Mesodermal cell (in vitro differentiated cells): ENCODE data around the gene RPLP2.

Experiments
- H3K27ac ChIP-seq: 2 replicates; pipeline ENCODE4 v1.7.0; 2013; ENCODE audit warnings: mild to moderate bottlenecking, low read depth, low read length, moderate library complexity; ENCODE audit not compliant: severe bottlenecking
- H3K36me3 ChIP-seq: 2 replicates; pipeline ENCODE4 v1.7.1; 2013; ENCODE audit warnings: mild to moderate bottlenecking, low read length, moderate library complexity; ENCODE audit not compliant: control insufficient read depth, insufficient read depth
- H3K4me1 ChIP-seq: one replicate; pipeline ENCODE4 v1.7.1; 2013; ENCODE audit warnings: mild to moderate bottlenecking, low read length; ENCODE audit not compliant: insufficient read depth, control insufficient read depth, poor library complexity, severe bottlenecking
- H3K4me3 ChIP-seq: 2 replicates; pipeline ENCODE4 v1.7.0; 2013; ENCODE audit warnings: low read length, control low read depth, mild to moderate bottlenecking; ENCODE audit not compliant: insufficient read depth, poor library complexity, severe bottlenecking; ENCODE audit errors: extremely low read depth
- H3K9me3 ChIP-seq: 2 replicates; pipeline ENCODE4 v1.7.1; 2013; ENCODE audit warnings: mild to moderate bottlenecking, low read length, moderate library complexity; ENCODE audit not compliant: control insufficient read depth
- WGBS, 2 experiments: methylation state at CpG; one replicate each; pipeline ENCODE4 v1.1.5; 2013; ENCODE audit warnings: missing lambda C conversion rate in 2 of 2; ENCODE audit not compliant: insufficient coverage in 2 of 2; 5-methylcytosine and 5-hydroxymethylcytosine counted together

The RPLP2 gene

DNA sequence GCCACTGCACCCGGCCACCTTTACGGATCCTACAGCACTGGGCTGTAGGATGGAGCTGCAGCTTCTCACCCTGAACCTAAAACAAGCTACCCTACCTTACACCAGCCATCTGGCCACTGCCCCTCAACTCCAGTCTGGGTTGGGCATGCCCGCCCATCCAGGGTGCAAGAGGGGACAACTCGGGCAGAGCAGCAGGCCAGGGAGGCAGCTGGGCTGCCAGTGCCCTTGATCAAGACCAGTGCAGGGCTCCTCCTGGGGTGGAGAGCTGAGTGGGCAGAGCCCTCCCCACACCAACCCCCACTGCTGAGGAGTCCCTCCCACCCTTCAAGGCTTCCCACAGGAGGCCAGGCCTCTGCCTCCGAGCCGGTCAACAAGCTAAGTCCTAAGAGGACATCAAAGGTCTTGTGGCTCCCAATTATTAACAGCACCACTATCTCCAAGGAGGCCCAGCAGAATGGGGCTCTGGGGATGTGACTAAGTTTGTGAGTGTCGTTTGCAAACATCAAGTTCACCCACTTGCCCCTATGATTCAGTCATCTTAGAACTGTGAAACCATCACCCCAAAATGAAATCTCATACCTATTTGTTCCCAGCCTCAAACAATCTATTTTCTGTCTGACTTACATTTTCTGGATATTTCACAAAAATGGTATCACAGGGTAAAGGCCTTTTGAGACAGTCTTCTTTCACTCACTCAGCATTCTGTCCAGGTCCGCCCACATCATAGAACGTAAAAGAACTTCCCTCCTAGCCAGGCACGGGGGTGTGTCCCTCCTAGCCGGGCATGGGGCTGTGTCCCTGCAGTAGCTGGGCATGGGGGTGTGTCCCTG, 43.4 kb upstream of the RPLP2 start:
- Histone ChIP-seq H3K4me3 (no peak overlapping the region), H3K9me3 (no peaks in the 10 kb centered on the region), H3K4me1 (no peaks in the 10 kb centered on the region), H3K27ac (no peak overlapping the region), H3K36me3 (peaks cover 80% of the 10 kb centered on the region)
- 97 to 100% methylated on average over 4 to 6 of the region's 11 CpGs for WGBS, 2 experiments

DNA sequence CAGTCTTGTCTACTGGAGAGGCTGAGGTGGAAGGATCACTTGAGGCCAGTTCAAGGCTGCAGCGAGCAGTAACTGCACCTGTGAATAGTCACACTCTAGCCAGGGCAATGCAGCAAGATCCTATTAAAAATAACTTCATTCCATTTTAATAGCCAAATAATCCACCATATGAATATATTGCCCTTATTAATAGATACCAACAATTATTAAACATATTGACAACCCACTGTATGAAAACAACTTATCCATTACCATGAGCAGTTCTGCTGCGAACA, 42.9 kb upstream of the RPLP2 start:
- H3K27ac ChIP-seq: no peak overlapping the region
- no peaks in the 10 kb centered on the region for H3K9me3 ChIP-seq
- H3K4me3 ChIP-seq: no peak overlapping the region
- peaks cover 80% of the 10 kb centered on the region for H3K36me3 ChIP-seq
- 86 to 100% methylated on average over 1 of the region's 2 CpGs for WGBS, 2 experiments
- no peaks in the 10 kb centered on the region for H3K4me1 ChIP-seq

DNA sequence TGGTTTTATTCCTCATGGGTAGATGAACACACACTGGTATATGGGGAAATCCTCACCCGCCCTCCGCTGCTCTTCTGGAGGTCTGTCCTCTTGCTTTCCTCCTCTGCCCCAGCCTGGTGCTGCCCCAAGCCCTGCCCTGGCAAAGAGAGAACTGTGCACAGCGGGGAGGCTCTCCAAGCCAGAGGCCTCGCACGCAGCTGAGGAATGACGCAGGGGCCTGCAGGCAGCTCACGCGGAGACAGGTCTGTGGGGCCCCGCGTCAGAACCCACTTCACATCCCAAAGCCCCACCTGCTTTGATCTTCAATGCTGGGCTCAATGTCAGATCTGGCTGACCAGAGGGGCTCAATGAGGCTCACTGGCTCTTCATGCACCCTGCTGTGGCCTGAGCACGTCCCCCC, 42.5 kb upstream of the RPLP2 start:
- no peaks in the 10 kb centered on the region for H3K4me1 ChIP-seq
- H3K27ac ChIP-seq: no peak overlapping the region
- H3K36me3 ChIP-seq: peaks cover 80% of the 10 kb centered on the region
- no peaks in the 10 kb centered on the region for H3K9me3 ChIP-seq
- no peak overlapping the region for H3K4me3 ChIP-seq
- 91 to 95% methylated on average over 8 to 11 of the region's 11 CpGs for WGBS, 2 experiments

DNA sequence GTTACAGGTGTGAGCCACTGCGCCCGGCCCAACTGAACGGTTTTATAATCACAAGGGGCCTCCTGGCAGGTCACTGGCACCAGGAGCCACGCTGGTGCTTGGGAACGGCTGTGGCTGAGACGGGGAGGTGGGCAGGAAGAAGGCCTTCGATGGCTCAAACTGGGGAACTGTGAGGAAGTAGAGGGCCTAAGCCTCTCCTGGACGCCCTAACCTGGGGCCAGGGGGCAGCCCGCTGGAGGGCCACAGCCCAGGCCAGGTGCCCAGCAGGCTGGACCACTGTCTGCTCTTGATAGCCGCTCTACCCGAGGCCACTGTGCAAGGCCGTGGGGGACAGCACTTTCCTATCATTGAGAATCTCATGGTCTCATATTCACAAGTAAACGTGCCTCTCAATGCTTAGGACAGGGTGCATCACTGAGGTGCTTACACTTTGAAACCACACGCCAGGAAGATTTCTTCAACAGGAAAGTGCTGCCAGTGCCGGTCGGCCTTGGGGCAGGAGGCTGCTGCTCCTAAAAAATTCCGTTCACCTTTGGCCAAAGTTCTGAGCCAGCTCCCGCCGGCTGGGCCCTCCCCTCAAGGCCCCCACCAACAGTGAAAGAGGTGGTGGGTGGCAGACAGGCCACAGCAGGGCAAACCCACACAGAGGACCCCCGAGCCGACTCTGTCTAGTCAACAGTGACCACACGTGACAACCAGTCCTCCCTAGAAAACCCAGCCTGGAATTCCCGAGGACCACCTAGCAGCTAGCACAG, 39.7 kb upstream of the RPLP2 start:
- no peak overlapping the region for H3K4me3 ChIP-seq
- H3K27ac ChIP-seq: no peak overlapping the region
- WGBS, 2 experiments: 90% methylated on average over 16 to 20 of the region's 23 CpGs
- peaks cover 83% of the 10 kb centered on the region for H3K36me3 ChIP-seq
- H3K4me1 ChIP-seq: peaks cover 2% of the 10 kb centered on the region
- H3K9me3 ChIP-seq: no peaks in the 10 kb centered on the region

DNA sequence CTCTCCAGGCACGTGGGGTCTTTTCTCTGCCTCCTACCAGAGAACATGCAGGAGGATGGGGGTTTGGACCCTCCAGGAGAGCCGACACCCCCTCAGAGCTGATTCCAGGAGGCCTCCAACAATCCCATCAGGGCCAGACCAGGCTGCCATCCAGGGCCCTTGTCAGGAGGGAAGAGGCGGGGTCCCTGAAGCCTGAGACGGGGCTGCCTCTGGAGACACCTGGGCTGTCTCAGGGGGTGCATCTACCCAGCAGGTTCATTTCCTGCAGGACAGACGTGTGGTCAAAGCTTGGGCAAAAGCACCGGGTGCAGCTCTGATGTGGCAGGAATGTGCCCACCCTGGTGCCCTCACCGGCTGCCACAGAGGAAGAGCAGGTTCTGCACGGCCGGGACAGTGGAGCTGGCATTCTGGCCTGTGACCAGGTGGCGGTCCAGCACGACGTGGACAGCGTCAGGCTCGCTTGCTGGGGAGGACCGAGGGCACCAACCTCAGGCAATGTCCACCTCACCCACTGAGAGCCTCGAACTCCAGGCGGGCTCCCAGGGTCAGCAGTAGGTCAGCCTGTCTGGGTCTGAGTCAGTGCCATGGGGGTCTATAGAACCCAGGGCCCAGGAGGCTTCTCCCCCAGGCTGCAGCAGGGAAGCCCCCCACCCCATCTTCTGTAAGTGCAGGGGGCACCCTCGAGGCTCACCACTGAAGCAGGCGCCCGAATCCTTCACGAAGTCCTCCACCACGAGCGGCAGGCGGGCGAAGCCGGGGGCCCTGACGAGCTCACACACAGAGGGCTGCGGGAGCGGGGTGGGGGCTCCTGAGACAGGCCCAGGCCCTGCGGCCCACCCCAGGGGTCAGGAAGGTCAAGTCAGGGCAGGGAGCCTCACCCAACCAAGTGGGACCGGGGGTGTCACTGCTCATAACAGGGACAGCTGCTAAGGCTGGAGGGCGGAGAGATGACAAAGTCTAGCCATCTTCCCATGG, 38.8 kb upstream of the RPLP2 start:
- peaks cover 78% of the 10 kb centered on the region for H3K36me3 ChIP-seq
- 96% methylated on average over 29 to 31 of the region's 32 CpGs for WGBS, 2 experiments
- no peaks in the 10 kb centered on the region for H3K9me3 ChIP-seq
- peaks cover 9% of the 10 kb centered on the region for H3K4me1 ChIP-seq
- no peak overlapping the region for H3K27ac ChIP-seq
- no peak overlapping the region for H3K4me3 ChIP-seq

DNA sequence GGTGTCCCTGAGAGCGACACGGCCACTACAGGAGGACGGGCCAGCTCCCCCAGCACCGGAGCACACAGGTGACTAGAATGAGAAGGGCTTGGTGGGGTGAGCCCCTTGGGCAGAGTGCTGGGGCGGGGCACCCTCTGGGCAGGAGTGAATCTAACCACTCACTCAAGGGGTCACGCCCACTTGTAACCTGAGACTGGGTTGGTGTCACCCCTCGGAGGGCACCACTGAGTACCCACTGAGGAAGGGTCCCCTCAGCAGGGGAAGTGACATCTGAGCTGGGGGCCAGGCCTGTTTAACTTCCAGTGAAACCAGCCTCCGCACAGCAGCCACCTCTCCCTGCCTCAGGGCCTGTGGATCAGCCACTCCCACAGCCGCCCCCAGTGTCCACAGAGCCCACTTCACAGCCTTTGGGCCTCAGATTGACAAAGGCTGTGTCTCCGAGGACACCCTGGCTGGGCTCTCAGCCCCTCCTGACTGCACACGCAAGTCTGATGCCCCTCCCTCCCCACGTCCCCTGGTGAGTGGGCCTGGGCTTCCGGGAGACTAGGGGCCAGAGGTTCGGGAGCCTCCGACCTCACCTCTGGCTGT, 38.1 kb upstream of the RPLP2 start:
- WGBS, 2 experiments: 93 to 95% methylated on average over 7 to 11 of the region's 15 CpGs
- H3K36me3 ChIP-seq: peaks cover 70% of the 10 kb centered on the region
- H3K4me3 ChIP-seq: no peak overlapping the region
- H3K4me1 ChIP-seq: peaks cover 9% of the 10 kb centered on the region
- H3K9me3 ChIP-seq: no peaks in the 10 kb centered on the region
- no peak overlapping the region for H3K27ac ChIP-seq

DNA sequence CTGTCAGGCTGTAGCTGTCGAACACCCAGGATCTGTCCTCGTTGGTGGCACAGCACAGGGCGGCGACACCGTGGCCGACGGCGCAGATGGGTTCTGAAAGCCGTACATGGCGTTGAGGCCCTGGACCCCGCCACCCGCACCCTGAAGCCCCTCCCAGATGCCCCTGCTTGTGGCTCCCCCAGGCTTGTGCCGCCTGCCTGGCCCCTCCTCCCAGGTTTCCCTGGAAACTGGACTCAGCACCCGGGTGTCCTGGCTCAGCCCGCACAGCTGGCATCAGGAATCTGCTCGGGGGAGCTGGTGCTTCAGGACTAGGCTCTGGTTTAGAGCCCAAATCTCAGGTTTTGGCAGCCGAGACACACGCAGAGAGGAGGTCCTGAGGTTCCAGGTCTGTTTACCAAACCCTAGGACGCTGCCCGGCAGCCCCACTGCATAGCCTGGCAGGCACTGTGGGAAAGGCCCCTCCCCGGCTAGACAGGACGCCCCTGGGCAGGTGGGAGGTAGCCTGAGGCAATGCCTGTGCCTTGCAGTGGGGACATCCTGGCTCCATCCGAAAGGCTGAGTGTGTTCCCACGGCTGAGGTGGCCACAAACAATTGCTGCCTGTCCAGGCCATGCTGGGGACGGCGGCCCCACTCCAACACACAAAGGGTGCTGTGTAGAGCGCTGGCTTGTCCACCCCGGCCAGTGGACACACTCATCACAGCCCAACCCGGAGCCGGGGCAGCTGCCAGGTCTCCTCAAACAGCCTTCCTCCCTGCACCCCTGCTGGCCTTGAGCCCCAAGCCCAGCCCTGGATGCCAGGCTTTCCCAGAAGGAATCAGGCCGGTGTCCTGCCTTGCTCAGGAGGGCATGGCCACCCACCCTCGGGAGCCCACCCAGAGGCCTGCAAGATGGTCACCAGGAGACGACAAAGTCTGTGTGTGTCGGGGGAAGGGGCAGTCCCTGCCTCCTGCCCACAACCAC, 37.1 kb upstream of the RPLP2 start:
- Histone ChIP-seq H3K4me1 (peaks cover 9% of the 10 kb centered on the region), H3K9me3 (no peaks in the 10 kb centered on the region), H3K27ac (no peak overlapping the region), H3K4me3 (no peak overlapping the region), H3K36me3 (peaks cover 60% of the 10 kb centered on the region)
- 89 to 90% methylated on average over 34 of the region's 34 CpGs for WGBS, 2 experiments

DNA sequence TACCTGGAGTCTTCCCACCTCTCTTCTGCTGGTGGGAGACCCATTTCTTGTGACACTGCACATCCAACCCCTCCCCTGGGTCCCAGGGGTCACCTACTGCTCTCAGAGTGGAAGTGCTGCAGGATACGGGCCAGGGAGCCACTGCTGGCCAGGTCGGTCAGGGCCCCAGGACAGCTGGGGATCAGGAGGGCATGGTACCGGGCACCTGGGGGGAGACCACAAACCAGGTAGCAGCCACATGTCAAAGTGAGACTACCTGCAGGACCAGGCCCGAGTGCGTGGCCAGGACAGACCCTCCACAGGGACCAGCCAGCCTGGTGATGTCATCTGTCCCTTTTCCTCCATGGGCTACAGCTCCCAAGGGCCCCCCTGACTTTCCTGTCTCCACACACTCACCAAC, 36.3 kb upstream of the RPLP2 start:
- 93 to 100% methylated on average over 5 of the region's 5 CpGs for WGBS, 2 experiments
- H3K36me3 ChIP-seq: peaks cover 60% of the 10 kb centered on the region
- H3K4me3 ChIP-seq: no peak overlapping the region
- H3K4me1 ChIP-seq: peaks cover 9% of the 10 kb centered on the region
- no peak overlapping the region for H3K27ac ChIP-seq
- H3K9me3 ChIP-seq: no peaks in the 10 kb centered on the region

DNA sequence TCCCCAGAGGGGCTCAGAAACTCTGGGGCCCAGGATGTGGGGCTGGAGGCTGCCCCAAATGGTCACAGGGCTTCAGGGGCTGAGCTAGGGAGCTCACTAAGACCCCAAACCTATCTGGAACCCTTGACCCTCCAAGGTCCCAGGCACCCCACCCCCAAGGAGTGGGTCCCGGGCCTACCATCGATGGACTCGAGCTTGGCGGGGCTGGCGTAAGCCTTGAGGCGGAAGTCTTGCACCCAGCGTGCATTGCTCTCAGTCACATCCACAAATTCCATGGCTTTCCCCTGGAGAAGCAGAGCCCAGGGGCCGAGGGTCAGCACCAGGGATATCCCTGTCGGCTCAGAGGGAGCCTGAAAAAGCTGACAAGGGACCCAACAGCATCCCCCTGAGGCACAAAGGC, 35.9 kb upstream of the RPLP2 start:
- H3K4me1 ChIP-seq: peaks cover 9% of the 10 kb centered on the region
- 97 to 98% methylated on average over 9 of the region's 9 CpGs for WGBS, 2 experiments
- H3K27ac ChIP-seq: no peak overlapping the region
- no peak overlapping the region for H3K4me3 ChIP-seq
- H3K36me3 ChIP-seq: peaks cover 58% of the 10 kb centered on the region
- H3K9me3 ChIP-seq: no peaks in the 10 kb centered on the region
